Stimulated activated CD4-positive, alpha-beta T cell treated with anti-CD3 and anti-CD28 coated beads, Interleukin-4, amount 100 ng/mL, for 1 hour (primary cell): Measurements from ENCODE around the gene NLGN4X.
"Not testable (repeated sequence)": the region's sequence is repeated elsewhere in the genome, so short reads cannot be mapped to it uniquely, and the experiment has no call there.

Source experiments
- DNase-seq: peaks from one replicate; pipeline ENCODE4 v3.0.0-alpha.2; 2020

NLGN4X gene

DNA sequence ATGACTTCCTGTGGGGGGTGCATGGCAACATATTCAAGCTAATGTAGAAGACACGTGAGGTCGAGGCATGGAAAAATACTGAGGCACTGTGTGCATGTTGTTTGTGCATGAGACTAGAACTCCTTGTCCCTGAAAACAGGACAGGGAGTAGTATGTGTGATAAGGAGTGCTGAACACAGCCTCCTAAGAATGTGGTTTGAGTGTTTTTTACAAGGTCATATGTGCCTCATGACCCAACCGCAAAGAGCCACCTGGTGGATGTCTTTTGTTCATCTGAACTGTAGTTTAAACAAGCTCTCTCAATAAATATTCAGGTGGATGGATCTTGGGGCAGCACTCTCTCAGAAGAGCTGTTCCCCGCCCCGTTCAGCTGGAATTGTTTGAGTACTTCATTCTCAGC is 226.6 kb downstream of the NLGN4X start:
- DNase-seq = no peak

DNA sequence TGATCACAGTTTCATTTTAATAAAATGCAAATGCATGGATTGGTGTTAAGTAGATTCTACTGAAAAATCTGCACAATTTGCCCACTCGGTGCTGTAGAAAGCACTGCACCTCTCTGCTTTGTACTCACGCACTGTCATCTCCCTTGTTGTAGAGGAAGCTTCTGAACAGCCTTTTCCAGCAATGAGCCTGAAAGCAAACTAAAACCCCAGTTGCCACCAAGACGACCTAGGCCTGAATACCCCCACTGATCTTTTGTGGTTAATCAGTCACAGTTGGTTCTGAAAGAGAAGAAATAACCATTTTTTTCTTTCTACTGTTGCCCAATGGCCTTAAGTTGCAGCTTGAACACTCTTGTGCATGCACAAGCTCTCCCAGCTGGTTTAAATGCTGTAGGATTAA is 229.8 kb downstream of the NLGN4X start:
- no peak for DNase-seq

DNA sequence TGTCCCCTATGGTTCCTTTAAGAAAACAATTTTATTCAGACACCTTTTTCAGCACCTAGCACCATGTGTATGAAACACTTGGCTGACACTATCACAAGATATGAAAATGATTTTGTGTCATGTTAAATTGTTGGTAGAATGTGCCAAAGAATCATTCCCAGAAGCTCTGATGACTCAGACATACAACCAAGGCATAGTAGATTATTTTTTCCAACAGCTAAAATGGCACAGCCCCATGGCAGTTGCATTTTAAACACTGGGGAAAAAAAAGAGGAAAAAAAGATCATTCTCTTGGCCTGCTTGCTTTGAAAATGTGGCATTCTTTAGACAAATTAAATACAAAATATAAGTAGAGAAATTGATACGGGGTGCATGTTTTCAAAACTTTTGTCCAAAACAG is 230.2 kb downstream of the NLGN4X start:
- DNase-seq = no peak

DNA sequence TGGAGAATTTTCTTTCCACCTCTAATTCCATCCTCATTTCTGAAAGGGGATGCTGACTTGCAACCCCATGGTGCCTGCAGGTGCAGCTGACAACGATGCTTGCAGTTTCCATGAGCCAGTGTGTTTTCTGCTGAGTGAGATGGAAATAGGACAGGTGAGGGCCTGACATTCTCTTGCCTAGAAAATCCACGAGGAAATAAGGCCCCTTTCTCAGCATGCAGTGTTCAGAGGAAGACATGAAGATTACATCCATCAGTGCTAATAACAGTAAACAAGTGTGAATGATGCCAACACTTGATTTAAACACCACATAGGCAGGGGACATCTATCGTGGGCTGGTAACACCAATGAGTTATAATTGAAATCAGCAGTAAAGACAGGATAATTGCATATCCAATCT is 237.3 kb downstream of the NLGN4X start:
- DNase-seq = no peak

DNA sequence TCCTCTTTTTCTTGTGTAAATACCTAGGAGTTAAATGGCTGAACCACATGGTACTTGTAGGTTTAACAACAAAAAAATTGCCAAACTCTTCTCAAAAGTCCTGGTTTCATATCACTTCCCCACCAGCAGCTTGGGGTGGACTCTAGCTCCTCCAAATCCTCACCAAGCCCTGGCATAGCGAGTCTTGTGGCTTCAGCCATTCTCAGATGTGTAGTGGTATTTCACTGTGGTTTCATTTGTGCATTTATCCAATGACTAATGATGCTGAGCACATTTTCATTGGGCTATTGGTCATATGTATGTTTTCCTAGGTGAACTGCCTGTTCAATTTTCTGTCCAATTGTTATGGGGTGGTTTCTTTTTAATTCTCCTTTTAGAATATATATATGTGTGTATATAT is 249.3 kb downstream of the NLGN4X start:
- no peak for DNase-seq

DNA sequence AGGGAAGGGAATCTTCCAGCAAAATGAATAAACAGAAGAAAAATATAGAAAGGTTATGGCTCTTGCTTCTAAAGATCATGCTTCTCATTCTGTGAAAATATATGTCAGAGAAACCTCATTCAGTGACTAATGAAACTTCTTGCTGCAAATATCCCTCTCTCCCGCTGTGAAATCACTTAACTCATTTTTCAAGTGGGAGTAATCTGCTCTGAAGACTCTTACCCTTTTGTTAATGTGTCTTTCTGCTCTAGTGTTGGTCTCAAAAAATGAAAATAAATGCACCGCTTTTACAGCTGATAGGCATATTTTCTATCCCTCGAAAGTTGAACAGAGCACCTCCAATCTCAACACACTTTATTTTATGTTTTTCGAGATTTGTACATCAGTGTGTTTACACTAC is 252.3 kb downstream of the NLGN4X start:
- DNase-seq = no peak

DNA sequence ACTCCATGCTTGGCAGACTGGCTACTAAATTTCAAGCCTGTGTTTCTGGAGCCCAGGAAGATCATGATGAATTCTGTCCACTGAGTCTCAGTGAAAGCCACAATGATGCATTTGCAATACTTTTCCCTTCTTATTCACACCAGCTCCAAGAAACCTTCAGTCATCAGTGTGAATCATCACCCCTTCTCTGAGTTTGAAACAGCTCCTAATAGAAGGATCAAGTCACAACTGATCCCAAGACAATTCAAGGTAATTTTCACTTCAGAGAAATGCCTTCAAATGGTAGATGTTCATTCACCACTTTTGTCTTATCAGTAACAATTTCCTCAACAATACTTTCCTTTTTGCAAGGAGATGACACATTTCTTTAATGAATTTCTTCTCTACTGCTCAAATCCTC is 257.4 kb downstream of the NLGN4X start:
- DNase-seq = no peak

DNA sequence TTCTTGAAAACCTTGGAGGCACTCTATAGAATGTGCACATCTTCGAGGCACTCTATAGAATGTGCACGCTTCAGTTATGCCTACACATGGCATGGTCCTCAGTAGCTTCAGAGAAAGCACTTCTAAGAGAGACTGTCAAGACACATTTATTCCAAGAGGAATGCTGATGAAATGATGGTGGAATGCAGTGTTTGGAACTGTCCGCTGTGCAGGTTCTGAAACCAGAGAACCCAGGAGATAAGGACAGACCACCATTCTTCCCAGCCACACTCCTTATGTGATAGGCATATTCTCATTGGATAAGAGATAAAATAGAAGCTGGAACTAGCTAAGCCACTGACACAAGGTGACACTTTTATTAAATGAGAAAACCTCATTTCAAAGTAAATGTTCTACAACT is 263.3 kb downstream of the NLGN4X start:
- DNase-seq = no peak

DNA sequence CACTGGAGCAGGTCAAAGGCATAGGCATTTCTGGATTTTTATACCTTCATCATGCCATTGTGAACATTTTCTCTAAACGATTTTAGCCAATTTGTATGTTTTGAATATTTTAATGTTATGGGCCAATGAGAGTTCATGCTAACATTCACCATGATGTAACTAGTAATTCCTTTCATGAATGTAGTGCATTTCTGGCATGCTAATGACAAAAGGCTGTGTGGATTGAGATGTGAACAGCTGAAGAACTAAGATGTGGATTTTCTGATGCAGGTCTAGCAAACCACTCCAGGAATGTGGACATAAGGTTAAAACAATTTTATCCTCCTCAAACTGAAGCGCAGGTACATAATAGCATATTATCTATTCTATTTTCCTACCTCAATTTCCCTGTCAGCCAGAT is 269.4 kb downstream of the NLGN4X start:
- DNase-seq = no peak

DNA sequence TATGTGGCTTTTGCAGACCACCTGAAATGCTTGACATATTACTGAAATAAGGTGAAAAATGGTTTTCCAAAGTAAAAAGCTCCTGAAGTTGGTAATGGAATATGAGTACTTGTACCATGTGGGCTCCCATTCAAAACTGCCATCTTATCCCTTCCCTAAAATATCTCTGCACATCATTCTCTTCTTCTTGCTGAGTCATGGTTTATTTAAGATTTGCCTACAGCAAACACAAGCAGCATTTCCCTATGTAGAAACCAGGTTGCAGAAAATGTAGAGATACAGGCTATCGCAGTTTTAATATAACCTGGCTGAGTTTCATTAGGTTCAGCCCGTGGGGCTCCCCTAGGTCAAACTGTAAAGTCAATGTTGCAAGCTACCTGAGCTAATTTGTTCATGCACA is 270.1 kb downstream of the NLGN4X start:
- DNase-seq = no peak

DNA sequence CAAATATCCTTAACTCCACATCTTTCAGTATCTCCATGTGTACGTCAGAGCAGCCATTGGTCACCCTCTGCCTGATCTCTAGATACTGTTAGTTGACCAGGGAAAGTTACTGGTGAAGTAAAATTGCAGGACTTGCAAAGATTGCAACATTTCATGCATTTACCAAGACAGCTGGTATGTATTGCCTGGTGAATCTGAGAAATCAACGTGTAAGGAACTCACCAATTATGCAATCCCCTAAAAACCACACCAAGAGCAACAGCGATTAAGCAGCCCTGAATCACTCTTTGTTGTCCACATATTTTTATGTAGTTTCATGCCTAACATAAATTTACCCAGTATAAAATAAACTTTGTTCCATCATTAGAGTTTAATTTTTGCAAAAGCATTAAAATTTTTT is 271.2 kb downstream of the NLGN4X start:
- no peak for DNase-seq

DNA sequence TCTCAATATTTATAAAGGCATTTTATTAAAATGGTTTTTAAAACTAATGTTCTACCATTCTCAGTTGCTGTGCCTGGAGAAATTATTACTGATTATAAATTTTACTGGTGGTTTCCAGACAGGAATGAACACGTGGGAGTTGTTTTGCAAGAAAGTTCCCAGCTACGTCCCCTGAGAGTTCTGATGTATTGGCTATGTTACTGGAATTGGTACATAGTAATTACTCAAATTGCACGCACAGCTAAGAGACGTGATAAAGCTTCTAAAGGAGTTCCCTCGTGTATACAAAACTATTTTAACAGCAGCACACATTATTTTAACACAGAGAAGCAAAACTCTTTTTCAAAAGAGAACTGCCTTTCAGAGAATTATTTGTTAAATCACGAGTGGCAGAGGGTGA is 292.2 kb downstream of the NLGN4X start:
- no peak for DNase-seq

DNA sequence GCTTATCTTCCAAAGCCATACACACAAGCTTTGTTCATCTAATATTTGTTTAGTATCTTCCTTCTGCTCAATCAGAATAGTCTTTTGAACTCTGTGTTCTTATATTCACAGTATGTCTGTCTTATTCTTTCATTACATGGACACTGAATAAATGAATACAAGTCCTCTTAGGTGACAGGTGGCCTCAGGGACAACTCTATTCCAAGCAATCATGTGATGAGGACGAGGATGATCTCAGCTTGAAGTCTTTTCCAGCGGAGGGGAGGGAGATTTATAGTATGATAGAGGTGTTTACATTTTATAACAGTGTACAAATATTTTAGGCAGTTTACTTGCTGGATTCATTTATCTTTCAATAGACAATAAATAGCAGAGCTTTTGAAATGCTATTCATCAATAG is 300.4 kb downstream of the NLGN4X start:
- DNase-seq = no peak

DNA sequence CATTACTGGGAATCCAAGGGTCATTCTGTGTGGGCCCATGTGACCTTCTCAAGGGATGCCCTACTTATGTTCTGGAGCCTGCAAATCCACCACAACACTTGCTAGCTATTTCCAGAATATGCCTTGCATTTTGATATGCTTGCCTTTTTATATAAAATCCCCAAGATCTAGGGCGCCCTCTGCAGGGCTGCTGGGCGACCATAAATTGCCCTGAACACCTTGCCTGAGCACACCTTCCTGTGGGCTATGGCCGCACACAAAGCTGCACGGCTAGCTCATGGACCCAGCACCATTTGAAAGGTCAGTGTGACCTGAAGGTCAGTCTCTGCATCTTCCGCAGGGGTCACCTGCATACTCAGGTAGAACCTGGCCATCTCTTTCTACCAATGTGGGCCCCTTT is 311.7 kb downstream of the NLGN4X start:
- DNase-seq = no peak

DNA sequence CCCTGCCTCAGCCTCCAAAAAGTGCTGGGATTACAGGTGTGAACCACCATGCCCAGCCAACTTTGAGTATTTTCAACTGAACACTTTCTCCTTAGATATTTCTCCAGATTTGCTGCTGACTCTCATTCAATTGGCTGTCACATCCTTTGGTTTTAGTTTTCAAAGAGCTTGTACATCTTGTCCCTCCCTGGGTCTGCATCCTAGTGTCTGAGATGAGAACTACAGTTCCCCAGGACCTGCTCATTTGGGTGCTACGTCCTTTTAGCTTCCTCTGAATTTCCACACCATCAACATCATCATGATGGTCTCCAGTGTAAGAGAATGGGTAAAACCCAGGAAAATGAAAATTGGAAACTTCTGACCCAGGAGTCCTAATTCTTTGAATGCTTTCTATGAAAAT is 312.9 kb downstream of the NLGN4X start:
- no peak for DNase-seq

DNA sequence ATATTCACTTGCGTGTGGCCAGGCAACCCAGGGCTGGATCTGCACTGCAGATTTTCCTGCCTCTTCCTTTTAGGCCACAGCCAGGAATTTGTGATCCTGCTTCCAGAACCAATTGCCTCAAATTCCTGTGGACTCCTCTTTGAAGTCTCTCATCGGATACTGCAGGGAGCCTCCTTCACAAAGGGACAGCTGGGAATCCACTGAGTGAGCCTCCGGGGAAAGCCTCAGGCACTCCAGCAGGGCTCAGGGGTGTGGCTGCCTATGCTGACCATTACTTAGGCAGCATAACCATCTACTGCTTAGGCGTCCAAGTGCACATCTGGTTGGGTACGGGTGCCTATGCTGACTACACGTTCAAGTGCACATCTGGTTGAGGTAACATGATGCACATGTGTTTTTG is 321.5 kb downstream of the NLGN4X start:
- DNase-seq = no peak

DNA sequence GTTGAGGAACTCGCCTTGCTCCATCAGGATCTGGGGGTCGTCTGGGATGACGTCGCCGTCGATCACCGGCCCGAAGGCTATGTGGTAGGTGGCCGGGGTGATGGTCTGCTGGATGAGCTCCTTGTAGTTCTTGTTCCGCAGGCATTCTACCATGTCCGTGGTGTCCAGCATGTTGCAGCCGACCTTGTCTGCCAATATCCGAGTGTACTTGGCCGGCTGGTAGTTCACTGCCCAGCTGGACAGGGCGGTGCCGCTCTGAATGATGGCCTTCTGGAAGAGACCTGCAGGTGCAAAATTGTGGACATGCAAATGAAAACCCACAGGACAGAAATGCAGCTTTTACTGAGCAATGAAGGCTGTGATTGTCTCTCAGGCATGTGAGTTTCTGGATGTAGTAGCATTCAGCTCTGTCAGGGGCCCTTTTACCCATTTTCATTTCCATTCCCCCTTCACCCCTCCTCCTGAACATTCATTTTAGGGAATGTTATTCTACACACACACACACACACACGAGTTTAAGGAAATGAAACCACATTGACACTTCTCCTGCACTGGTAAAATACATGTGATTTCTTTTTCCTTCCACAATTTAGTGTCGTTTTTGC is 325.0 kb downstream of the NLGN4X start:
- not testable (repeated sequence) for DNase-seq

DNA sequence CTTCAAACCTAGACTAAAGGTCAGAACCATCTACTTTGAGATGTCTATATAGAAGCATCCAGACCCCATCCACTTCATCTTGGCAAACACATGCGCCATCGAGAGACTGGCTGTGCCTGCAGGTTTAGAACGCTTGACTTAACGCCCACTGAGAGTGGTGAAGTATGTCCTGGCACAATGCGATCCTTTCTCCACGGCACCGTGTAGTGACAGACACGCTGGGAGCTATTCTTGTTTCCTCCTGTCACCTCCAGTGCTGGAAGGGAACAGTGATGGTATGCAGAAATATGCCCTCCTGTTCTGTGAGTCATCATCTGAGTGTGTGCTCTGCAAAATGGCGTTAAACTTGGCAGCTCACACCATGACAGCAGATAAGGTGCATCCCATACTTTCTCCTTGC is 330.2 kb downstream of the NLGN4X start:
- no peak for DNase-seq

DNA sequence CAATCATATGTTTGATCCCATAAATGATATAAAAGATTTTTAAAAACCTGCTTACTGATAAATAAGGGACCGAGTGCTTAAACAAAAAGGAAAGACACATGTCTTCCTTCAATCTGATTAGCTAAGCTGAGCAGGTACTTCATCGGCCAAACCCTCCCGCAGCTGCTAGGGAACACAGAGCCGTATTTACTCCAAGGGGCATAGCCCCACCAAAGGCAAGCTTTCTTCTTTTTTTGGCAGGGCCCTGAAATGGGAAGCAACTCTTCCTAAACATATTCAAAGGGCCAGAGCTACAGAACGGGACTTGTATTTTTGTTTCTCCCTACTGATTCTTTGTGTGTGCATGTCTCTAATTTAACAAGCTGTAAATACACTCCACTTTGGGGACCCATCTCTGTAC is 337.3 kb downstream of the NLGN4X start:
- DNase-seq = no peak

DNA sequence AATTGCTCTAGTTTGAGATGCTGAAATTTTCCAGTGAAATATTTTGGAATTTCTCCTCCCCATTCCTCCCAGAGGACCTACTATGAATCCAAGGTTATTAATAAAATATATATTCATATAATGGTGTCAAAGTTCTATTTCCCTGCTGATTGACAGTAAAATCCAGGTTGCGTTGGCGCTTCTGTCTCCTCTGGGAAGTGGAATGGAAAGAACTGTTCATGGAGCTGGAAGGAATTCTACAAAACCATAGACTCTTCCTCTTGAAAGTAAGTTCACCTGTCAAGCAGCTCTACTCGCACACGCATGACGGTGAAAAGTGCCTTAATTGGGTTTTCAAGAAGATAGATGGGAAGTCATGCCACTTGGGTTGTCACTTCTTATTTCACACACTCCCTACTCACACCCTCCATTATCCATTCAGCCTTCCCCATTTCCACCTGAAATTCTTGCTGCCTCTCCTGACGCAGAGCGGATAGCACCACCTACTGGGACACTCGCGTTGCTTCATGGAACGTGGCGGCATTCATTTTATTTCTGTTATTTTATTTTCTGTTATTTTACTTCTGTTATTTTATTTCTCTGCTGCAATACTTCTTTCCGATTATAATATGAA is 351.6 kb downstream of the NLGN4X start:
- DNase-seq = no peak

DNA sequence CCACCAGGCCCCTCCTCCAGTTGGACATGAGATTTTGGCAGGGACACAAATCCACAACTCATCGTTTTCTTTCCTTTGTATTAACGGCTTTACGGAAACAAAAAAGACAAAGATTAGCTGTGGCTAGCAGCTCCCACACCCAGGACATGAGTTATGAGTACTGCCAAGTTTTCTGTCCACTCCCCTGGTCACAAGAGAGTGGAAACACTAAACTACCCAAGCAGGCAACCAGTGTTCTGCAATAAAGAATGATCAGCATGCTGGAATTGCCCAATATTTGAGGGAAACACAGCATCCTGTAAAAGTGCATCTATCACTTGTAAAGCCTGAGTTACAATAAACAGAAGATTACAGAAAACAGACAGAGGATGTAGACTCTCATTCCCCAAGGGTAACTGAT is 358.4 kb downstream of the NLGN4X start:
- DNase-seq = no peak

DNA sequence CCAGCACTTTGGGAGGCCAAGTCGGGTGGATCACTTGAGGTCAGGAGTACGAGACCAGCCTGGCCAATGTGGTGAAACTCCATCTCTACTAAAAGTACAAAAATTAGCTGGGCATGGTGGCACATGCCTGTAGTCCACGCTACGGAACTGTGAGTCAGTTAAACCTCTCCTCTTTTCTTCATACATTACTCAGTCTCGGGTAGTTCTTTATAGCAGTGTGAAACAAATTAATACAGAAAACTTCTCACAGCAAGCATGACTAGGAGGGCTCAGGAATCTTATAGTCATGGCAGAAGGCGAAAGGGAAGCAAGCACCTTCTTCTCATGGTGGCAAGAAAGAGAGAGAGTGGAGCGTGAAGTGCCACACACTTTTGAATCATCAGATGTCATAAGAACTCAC is 358.9 kb downstream of the NLGN4X start:
- no peak for DNase-seq

DNA sequence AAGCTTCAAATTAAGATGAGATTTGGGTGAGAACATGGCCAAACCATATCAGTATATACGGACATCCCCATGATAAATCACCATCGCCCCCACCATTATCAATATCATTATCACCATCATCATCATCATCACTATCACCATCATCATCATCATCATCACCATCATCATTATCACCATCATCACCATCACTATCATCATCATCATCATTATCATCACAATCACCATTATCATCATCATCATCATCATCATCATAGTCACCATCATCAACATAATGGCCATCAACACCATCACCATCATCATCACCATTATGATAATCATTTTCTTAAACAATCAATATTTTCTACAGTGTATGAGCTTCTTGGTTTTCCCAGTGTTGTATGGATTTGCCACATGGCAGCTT is 360.9 kb downstream of the NLGN4X start:
- no peak for DNase-seq

DNA sequence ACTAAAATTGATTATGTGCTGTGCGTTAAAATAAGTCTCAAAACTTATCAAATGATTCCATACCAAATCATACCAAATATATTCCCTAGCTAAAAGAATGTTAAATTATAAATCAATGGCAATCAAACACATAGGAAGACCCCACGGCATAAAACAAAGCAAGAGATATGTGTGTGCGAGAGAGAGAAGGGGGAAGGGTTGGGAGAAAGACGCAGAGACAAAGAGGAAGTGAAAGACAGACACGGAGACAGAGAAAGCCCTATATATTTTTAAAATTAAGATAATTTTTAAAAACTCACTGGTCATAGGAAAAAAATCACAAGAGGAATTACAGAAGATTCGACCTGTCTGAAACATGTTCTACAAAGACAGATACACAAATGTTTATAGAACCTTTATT is 371.4 kb downstream of the NLGN4X start:
- DNase-seq = no peak

DNA sequence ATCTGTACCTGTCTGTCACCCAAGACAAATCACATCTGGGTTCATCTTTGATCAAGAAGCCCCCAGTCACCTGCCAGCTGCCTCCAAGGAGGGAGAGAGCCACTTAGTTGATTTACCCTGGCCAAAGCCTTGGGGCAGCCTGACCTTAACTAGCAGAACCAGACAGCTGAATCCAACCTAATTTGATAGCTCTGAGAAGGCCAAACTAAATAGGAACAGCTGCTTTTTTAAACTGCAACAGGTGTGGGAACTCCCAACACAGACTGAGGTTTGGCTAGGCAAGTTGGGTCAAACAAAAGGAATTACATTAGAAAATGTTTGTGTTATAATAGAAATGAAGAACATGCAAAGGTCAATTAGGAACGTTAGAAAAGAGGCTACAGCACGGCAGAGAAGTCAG is 375.7 kb downstream of the NLGN4X start:
- no peak for DNase-seq

DNA sequence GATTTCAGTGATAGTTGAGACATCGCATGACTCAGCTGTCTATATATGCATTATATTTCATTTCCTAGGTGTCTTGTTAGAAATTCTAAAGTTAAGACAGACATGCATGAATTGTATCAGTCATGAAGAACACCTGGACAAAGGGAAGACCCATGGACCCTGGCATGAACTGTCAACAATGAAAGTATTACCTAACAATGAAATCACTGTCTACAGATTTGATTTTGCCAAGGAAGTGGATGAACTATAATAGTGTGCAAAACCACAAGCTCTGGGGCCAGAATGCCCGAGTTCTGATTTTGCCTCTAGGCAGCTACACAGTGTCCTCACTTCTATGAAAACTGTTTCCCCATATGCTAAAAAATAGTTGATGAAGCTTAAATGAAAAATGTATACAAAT is 386.1 kb downstream of the NLGN4X start:
- DNase-seq = no peak
